ENCODE data around the gene KCNT1. TPM values are rescaled to one million over a fixed set of nuclear protein-coding genes. Genes with fewer than 3 reads are reported as not detected.

KCNT1 gene
- total RNA-seq, 2 donors from 2014 or later: 0.48 TPM; not detected in 1

GRCh38 chr9:135819905-135820304, 117.9 kb downstream of the KCNT1 start:
- Histone ChIP-seq H3K36me3 (peaks cover 89% of the 10 kb centered on the region), H3K4me1 (no peaks in the 10 kb centered on the region), H3K27ac (no peak overlapping the region), H3K9me3 (no peaks in the 10 kb centered on the region), H3K27me3 (no peaks in the 10 kb centered on the region), H3K4me3 (no peak overlapping the region)
- TF ChIP-seq CTCF (IDR thresholded peaks at IDR 0.05): no peak
- no peak for DNase-seq (ENCODE audit: low spot score)

GRCh38 chr9:135820661-135821060, 118.7 kb downstream of the KCNT1 start:
- H3K27ac ChIP-seq: no peak overlapping the region
- H3K27me3 ChIP-seq: no peaks in the 10 kb centered on the region
- DNase-seq (ENCODE audit: low spot score): no peak
- H3K4me1 ChIP-seq: no peaks in the 10 kb centered on the region
- no peak overlapping the region for H3K4me3 ChIP-seq
- H3K9me3 ChIP-seq: no peaks in the 10 kb centered on the region
- TF ChIP-seq CTCF (IDR thresholded peaks at IDR 0.05): no peak
- peaks cover 82% of the 10 kb centered on the region for H3K36me3 ChIP-seq

GRCh38 chr9:135821116-135821515, 119.1 kb downstream of the KCNT1 start:
- no peak for TF ChIP-seq CTCF (IDR thresholded peaks at IDR 0.05)
- DNase-seq (ENCODE audit: low spot score): no peak
- peaks cover 78% of the 10 kb centered on the region for H3K36me3 ChIP-seq
- H3K4me3 ChIP-seq: no peak overlapping the region
- no peaks in the 10 kb centered on the region for H3K9me3 ChIP-seq
- no peaks in the 10 kb centered on the region for H3K27me3 ChIP-seq
- H3K27ac ChIP-seq: no peak overlapping the region
- H3K4me1 ChIP-seq: no peaks in the 10 kb centered on the region

GRCh38 chr9:135821733-135822373, 119.9 kb downstream of the KCNT1 start:
- TF ChIP-seq CTCF (IDR thresholded peaks at IDR 0.05): no peak
- no peaks in the 10 kb centered on the region for H3K4me1 ChIP-seq
- no peaks in the 10 kb centered on the region for H3K9me3 ChIP-seq
- peaks cover 70% of the 10 kb centered on the region for H3K36me3 ChIP-seq
- DNase-seq (ENCODE audit: low spot score): no peak
- no peak overlapping the region for H3K27ac ChIP-seq
- H3K27me3 ChIP-seq: no peaks in the 10 kb centered on the region
- H3K4me3 ChIP-seq: no peak overlapping the region

- DNase-seq (ENCODE audit: low spot score): no peak
- Histone ChIP-seq H3K4me3 (no peak overlapping the region), H3K36me3 (peaks cover 65% of the 10 kb centered on the region), H3K27me3 (no peaks in the 10 kb centered on the region), H3K27ac (no peak overlapping the region), H3K9me3 (no peaks in the 10 kb centered on the region), H3K4me1 (no peaks in the 10 kb centered on the region)
- no peak for TF ChIP-seq CTCF (IDR thresholded peaks at IDR 0.05)
Observed at GRCh38 chr9:135822374-135822755, 120.4 kb downstream of the KCNT1 start.

- Histone ChIP-seq H3K4me3 (no peak overlapping the region), H3K9me3 (no peaks in the 10 kb centered on the region), H3K27ac (no peak overlapping the region), H3K27me3 (no peaks in the 10 kb centered on the region), H3K36me3 (peaks cover 58% of the 10 kb centered on the region), H3K4me1 (no peaks in the 10 kb centered on the region)
- DNase-seq (ENCODE audit: low spot score): no peak
- no peak for TF ChIP-seq CTCF (IDR thresholded peaks at IDR 0.05)
Observed at GRCh38 chr9:135823036-135823435, 121.1 kb downstream of the KCNT1 start.
